ENCODE measurements around the gene TTC39C.

TTC39C gene
- long read RNA-seq, partial matches to known transcripts, result 4 of 14 reads
- long read RNA-seq, other reads (novel, unspliced or antisense), result 4 of 14 reads

DNA sequence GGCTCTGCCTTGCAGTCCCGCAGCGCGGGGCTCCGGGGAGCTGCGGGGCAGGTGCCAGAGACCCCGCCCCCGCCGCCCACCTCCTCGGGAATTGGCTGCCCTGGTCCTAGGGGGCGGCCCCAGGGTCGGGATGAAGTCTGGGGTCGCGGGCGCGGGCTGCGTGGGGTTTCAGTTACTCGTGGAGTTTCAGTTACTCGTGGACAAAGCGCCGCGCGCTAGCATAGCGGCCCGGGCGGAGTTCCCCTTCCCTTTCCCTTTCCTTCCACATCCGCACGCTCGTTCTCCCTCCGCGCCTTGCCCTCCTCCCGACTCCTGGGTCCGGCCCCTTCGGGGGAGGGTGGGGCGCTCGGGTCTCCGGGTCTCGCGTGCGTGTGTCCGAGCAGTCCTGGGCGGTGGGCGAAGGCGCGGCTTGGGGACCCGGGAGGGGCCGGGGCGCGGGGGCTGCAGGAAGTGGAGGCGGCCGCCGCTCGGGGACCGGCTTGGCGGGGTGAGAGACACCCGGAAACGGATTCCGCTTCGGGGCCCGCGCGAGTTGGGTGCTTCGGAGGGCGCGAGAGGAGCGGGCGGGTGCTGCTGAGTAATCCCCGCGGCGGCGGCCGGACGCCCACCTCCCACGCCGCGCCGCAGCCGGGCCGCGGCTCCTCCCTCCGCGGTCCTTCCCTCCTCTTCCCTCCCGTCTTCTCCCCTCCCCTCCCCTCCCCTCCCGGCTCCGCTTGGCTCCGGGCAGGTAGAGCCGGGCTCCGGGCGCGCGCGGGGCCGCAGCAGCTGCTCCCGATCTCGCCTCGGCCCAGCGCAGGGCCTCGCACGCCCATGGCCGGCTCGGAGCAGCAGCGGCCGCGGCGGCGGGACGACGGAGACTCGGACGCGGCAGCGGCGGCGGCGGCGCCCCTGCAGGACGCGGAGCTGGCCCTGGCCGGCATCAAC is at the start of gene TTC39C:
TSS of gene TTC39C (plus strand) at position 693 of the 924 bp plus-strand sequence. CDS start at position 811, 118 bp downstream.
- Histone ChIP-seq H3K4me3 (replicated peaks; ENCODE audit: insufficient read depth, low read length) (peak within 1 kb of the TSS; percentile 79), H3K27ac (replicated peaks) (peak within 1 kb of the TSS; percentile 90), H3K27me3 (ENCODE audit: insufficient read depth, poor library complexity, severe bottlenecking) (no peaks in the 10 kb centered on the region)
- DNase-seq (ENCODE audit: low read depth in 1 of 2, low spot score in 1 of 2), result peak; percentile 84
- TF ChIP-seq GABPA (IDR thresholded peaks at IDR 0.05; ENCODE audit: low read depth), result peak; percentile 52
- peak; percentile 58; the same call in 1 of the 2 replicates for TF ChIP-seq SPI1 (IDR thresholded peaks at IDR 0.05; ENCODE audit: borderline replicate concordance, low read depth)
- TF ChIP-seq, protein P1, sequence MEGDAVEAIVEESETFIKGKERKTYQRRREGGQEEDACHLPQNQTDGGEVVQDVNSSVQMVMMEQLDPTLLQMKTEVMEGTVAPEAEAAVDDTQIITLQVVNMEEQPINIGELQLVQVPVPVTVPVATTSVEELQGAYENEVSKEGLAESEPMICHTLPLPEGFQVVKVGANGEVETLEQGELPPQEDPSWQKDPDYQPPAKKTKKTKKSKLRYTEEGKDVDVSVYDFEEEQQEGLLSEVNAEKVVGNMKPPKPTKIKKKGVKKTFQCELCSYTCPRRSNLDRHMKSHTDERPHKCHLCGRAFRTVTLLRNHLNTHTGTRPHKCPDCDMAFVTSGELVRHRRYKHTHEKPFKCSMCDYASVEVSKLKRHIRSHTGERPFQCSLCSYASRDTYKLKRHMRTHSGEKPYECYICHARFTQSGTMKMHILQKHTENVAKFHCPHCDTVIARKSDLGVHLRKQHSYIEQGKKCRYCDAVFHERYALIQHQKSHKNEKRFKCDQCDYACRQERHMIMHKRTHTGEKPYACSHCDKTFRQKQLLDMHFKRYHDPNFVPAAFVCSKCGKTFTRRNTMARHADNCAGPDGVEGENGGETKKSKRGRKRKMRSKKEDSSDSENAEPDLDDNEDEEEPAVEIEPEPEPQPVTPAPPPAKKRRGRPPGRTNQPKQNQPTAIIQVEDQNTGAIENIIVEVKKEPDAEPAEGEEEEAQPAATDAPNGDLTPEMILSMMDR (IDR thresholded peaks at IDR 0.05; ENCODE audit: insufficient read depth, low read length), result no peak
- TF ChIP-seq, protein P2, sequence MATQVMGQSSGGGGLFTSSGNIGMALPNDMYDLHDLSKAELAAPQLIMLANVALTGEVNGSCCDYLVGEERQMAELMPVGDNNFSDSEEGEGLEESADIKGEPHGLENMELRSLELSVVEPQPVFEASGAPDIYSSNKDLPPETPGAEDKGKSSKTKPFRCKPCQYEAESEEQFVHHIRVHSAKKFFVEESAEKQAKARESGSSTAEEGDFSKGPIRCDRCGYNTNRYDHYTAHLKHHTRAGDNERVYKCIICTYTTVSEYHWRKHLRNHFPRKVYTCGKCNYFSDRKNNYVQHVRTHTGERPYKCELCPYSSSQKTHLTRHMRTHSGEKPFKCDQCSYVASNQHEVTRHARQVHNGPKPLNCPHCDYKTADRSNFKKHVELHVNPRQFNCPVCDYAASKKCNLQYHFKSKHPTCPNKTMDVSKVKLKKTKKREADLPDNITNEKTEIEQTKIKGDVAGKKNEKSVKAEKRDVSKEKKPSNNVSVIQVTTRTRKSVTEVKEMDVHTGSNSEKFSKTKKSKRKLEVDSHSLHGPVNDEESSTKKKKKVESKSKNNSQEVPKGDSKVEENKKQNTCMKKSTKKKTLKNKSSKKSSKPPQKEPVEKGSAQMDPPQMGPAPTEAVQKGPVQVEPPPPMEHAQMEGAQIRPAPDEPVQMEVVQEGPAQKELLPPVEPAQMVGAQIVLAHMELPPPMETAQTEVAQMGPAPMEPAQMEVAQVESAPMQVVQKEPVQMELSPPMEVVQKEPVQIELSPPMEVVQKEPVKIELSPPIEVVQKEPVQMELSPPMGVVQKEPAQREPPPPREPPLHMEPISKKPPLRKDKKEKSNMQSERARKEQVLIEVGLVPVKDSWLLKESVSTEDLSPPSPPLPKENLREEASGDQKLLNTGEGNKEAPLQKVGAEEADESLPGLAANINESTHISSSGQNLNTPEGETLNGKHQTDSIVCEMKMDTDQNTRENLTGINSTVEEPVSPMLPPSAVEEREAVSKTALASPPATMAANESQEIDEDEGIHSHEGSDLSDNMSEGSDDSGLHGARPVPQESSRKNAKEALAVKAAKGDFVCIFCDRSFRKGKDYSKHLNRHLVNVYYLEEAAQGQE (IDR thresholded peaks at IDR 0.05; ENCODE audit: insufficient replicate concordance, low read depth), result peak; percentile 45
- TF ChIP-seq POLR2AphosphoS5 (IDR thresholded peaks at IDR 0.05; ENCODE audit: low read depth), result peak; percentile 89; the same call in 1 of the 2 replicates

DNA sequence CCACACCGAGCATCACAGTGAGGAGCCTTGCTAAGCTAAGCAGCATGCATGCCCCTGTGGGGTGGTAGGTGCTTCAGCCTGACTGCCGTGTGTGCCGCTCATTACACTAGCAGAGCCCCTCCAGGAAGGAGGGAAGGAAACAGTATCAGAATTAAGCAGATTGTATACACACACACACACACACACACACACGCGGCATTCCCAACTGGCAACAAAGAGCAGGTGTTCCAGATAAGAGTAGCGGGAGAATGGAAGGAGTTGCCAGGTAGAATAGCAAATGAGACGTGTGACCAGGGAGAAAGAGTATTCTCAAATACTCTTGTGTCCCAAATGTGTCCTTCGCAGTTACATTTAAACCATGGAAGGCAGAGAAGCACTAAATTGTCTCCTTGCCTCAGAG is 47.6 kb upstream of the TTC39C start:
- DNase-seq (ENCODE audit: low read depth in 1 of 2, low spot score in 1 of 2), result no peak
- Histone ChIP-seq H3K27me3 (ENCODE audit: insufficient read depth, poor library complexity, severe bottlenecking) (no peaks in the 10 kb centered on the region), H3K4me3 (replicated peaks; ENCODE audit: insufficient read depth, low read length) (no peak overlapping the region), H3K27ac (replicated peaks) (peak overlapping the region; percentile 25; the same call in 1 of the 2 replicates)
- TF ChIP-seq POLR2AphosphoS5 (IDR thresholded peaks at IDR 0.05; ENCODE audit: low read depth) (no peak), GABPA (IDR thresholded peaks at IDR 0.05; ENCODE audit: low read depth) (no peak), SPI1 (IDR thresholded peaks at IDR 0.05; ENCODE audit: borderline replicate concordance, low read depth) (no peak)
- TF ChIP-seq, protein P2 (IDR thresholded peaks at IDR 0.05; ENCODE audit: insufficient replicate concordance, low read depth), result no peak
- TF ChIP-seq, protein P1 (IDR thresholded peaks at IDR 0.05; ENCODE audit: insufficient read depth, low read length), result no peak

DNA sequence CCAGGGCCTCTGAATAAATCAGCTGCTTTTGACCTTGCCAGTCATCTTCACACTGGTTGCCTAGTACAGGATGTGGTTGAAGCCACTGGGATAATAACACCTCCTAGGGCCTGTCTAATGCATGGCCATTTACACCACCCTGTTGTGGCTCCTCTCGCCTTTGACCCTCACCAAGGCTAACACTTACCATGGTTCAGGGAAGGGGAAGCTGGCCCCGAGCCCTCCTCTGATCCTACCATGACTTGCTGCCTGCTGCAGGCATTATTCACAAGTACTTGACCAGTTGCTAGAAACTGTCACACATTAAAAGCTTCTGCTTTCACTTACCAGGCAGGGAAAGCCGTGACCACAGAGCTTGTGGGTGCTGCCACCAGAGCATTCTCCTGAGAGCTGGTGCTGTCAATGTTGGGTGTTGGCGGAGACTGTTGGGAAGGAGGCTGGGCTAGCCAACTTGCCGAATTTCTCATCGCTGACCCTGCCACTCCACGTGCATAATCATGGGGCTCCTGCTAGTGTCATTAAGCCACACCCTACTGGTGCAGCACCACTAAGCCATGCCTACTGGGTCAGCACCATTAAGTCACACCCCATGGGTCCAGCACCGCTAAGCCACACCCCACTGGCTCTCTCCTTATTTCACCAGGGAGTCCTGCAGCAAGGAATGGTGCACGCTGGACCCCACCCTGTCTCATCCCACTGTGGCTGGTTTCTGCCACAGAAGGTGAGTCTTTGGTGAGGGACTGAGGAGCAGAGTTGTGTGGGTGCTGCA is 47.0 kb upstream of the TTC39C start:
- Histone ChIP-seq H3K27me3 (ENCODE audit: insufficient read depth, poor library complexity, severe bottlenecking) (no peaks in the 10 kb centered on the region), H3K27ac (replicated peaks) (peak overlapping the region; percentile 25; the same call in 1 of the 2 replicates), H3K4me3 (replicated peaks; ENCODE audit: insufficient read depth, low read length) (no peak overlapping the region; the same call in 1 of the 2 replicates)
- TF ChIP-seq, protein P2 (IDR thresholded peaks at IDR 0.05; ENCODE audit: insufficient replicate concordance, low read depth), result no peak
- TF ChIP-seq POLR2AphosphoS5 (IDR thresholded peaks at IDR 0.05; ENCODE audit: low read depth) (no peak), SPI1 (IDR thresholded peaks at IDR 0.05; ENCODE audit: borderline replicate concordance, low read depth) (no peak), GABPA (IDR thresholded peaks at IDR 0.05; ENCODE audit: low read depth) (no peak)
- TF ChIP-seq, protein P1 (IDR thresholded peaks at IDR 0.05; ENCODE audit: insufficient read depth, low read length), result no peak
- peak; percentile 56 to 85 for DNase-seq (ENCODE audit: low read depth in 1 of 2, low spot score in 1 of 2)
